ENCODE measurements around the gene TBL2.

The TBL2 gene

DNA sequence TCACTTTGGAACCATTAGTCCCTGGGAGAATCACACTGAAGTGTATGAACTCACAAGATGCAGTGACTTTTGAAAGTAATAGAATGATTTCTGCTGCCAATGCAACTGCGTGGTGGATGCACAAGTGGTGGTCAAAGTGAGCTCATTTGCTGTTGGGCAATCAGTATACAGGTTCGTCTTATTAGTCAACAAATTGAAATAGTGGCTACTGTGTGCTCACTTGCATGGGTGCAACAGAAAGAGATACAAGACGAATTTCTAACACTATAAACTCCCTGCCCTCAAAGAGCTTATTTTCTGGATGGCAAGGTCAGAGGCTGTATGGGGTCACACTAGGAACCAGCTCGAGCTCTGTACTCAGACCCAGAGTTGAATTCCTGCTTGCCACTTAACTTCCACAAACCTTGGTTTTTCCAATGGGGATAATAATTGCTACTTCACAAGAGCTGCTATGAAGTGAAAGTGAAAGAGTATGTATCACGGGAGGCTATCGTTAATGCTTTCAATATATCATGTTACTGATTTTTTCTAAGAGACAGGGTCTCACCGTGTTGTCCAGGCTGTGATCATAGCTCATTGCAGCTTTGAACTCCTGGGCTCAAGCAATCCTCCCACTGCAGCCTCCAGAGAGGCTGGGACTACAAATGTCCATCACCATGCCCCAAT is 12.6 kb downstream of the TBL2 start:
- no peak overlapping the region for H3K27ac ChIP-seq (ENCODE audit: low read length)

DNA sequence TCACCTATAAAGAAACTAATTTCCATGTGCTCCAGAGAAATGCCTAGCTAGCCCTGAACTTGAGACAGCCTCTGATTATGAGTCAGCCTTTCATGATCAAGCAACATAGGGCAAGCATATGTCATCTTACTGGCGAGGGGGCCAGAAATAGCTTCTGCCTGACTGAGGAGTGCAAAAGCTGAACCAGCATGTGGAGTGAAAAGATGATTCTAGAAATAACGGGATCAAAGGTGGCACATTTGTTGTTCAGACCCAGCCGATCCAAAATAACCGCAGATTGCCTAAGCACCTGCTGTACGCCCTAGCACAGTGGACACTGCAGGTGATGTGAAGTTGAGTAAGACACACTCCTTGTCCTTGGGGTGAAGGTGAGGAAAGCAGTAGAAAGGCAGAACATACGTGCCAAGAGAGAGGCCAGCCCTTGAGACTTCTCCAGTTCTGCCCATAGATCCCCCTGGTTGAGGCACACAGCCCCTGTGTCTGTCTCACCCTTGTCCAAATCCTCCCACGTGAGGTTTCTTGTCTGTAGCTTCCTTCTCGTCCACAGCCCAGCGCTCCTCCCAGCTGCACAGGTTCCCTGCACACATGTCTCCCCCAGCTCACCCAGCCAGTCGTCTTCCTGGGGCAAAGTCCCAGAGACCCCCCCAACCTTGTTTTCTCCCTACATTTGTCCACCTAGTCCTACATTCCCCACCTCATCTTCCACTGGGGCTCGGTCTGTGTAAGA is 18.1 kb downstream of the TBL2 start:
- Histone ChIP-seq H3K4me1 (ENCODE audit: low read length) (peaks cover 33% of the 10 kb centered on the region), H3K9me3 (ENCODE audit: insufficient read depth, low read length) (0 out of 2 replicates have a peak, but pooled peaks cover 4% of the 10 kb centered on the region), H3K79me2 (ENCODE audit: low read length) (peaks cover 18% of the 10 kb centered on the region), H3K36me3 (replicated peaks; ENCODE audit: low read depth, low read length) (no peaks in the 10 kb centered on the region), H3K27ac (ENCODE audit: low read length) (no peak overlapping the region), H4K20me1 (ENCODE audit: insufficient read depth, low read length) (peaks cover 15% of the 10 kb centered on the region), H3K4me3 (ENCODE audit: low read length) (peak overlapping the region; percentile 32), H3K4me2 (ENCODE audit: low read length) (peak overlapping the region; percentile 56), H3K27me3 (ENCODE audit: low read depth, low read length) (no peaks in the 10 kb centered on the region), H2AFZ (ENCODE audit: low read depth, low read length) (peak overlapping the region; percentile 29; the same call in 1 of the 2 replicates), H3K9ac (ENCODE audit: low read length) (no peak overlapping the region)
- TF ChIP-seq EZH2phosphoT487 (IDR thresholded peaks at IDR 0.05; ENCODE audit: low read depth): no peak
- TF ChIP-seq, protein P1, sequence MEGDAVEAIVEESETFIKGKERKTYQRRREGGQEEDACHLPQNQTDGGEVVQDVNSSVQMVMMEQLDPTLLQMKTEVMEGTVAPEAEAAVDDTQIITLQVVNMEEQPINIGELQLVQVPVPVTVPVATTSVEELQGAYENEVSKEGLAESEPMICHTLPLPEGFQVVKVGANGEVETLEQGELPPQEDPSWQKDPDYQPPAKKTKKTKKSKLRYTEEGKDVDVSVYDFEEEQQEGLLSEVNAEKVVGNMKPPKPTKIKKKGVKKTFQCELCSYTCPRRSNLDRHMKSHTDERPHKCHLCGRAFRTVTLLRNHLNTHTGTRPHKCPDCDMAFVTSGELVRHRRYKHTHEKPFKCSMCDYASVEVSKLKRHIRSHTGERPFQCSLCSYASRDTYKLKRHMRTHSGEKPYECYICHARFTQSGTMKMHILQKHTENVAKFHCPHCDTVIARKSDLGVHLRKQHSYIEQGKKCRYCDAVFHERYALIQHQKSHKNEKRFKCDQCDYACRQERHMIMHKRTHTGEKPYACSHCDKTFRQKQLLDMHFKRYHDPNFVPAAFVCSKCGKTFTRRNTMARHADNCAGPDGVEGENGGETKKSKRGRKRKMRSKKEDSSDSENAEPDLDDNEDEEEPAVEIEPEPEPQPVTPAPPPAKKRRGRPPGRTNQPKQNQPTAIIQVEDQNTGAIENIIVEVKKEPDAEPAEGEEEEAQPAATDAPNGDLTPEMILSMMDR (IDR thresholded peaks at IDR 0.05; ENCODE audit: low read depth, low read length): no peak

More for the DNA sequence above, 12.6 kb downstream of the TBL2 start:
- peaks cover 12% of the 10 kb centered on the region; the same call in 1 of the 2 replicates for H3K4me1 ChIP-seq (ENCODE audit: low read length)
- H3K9me3 ChIP-seq (ENCODE audit: insufficient read depth, low read length): 0 out of 2 replicates have a peak, but pooled peaks cover 4% of the 10 kb centered on the region
- H3K79me2 ChIP-seq (ENCODE audit: low read length): no peaks in the 10 kb centered on the region
- peak overlapping the region; percentile 49 for H3K9ac ChIP-seq (ENCODE audit: low read length)
- TF ChIP-seq, protein P1 (IDR thresholded peaks at IDR 0.05; ENCODE audit: low read depth, low read length): no peak
- no peak for TF ChIP-seq EZH2phosphoT487 (IDR thresholded peaks at IDR 0.05; ENCODE audit: low read depth)
- peak overlapping the region; percentile 67 for H2AFZ ChIP-seq (ENCODE audit: low read depth, low read length)
- H3K36me3 ChIP-seq (replicated peaks; ENCODE audit: low read depth, low read length): peaks cover 20% of the 10 kb centered on the region
- no peaks in the 10 kb centered on the region for H4K20me1 ChIP-seq (ENCODE audit: insufficient read depth, low read length)
- peak overlapping the region; percentile 69 for H3K4me3 ChIP-seq (ENCODE audit: low read length)
- no peaks in the 10 kb centered on the region for H3K27me3 ChIP-seq (ENCODE audit: low read depth, low read length)
- H3K4me2 ChIP-seq (ENCODE audit: low read length): peak overlapping the region; percentile 92

DNA sequence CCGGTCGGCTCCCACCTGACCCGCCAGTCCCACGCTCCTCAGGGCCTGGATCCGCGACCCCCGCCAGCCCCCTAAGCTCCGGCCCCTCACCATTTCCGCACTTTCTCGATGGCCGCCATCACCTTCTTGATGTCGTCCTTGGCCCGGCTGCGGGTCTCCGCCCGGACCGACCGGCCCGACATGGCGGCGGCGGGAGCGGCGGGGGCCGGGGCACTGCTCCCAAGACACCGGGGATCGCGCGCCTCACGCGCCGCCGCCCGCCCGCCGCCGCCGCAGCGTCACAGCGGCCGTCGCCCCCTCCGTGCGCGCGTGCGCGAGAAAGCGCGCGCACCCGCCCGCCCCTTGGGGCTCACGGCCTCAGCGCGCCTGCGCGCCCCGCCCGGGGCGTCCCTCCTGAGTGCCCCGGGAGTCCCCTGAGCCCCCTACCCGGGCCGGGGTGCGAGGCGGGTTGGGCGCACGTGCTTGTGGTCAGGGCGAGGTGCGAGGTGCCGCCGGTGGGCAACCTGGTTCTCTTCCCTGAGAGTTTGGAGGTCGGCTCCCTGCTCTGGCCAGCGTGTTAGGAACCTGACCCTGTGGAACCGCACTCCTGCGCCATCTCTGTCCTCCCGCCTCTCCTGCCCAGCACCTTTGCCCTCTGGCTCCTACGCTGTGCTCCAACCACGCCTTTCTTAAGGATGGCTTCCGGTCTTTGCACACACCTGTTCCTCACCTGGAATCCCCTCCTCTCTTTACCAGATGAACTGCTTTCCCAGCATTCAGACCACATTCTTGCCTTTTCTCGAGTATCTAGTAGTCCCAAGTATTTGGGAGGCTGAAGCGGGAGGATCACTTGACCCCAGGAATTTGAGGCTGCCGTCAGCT is 20.8 kb downstream of the TBL2 start, which contains the start of gene BCL7B:
TSS of gene BCL7B (minus strand) at position 294 of the 861 bp plus-strand sequence. CDS start at position 182, 112 bp downstream.
- H2AFZ ChIP-seq (ENCODE audit: low read depth, low read length): peak within 1 kb of the TSS; percentile 70; the same call in 1 of the 2 replicates
- peak within 1 kb of the TSS; percentile 99 for H3K9ac ChIP-seq (ENCODE audit: low read length)

DNA sequence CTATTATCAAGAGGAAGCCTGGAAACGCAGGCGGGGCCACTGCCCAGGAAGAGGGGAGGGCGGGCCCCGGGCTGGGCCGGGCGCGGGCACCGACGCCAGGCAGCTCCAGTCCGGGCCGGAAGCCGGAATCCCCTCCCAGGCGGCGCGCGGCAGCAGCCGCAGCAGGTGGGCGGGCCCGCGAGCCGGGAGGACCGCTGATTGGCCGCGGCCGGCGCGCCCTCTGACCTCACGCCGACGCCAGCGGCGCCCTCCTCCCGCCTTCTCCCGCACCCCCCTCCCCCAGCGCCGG is 21.3 kb downstream of the TBL2 start:
- Histone ChIP-seq H3K4me2 (ENCODE audit: low read length) (peak overlapping the region; percentile 92), H3K4me1 (ENCODE audit: low read length) (peaks cover 33% of the 10 kb centered on the region), H3K27me3 (ENCODE audit: low read depth, low read length) (no peaks in the 10 kb centered on the region), H2AFZ (ENCODE audit: low read depth, low read length) (no peak overlapping the region), H3K27ac (ENCODE audit: low read length) (peak overlapping the region; percentile 90), H3K79me2 (ENCODE audit: low read length) (peaks cover 45% of the 10 kb centered on the region), H3K36me3 (replicated peaks; ENCODE audit: low read depth, low read length) (peaks cover 4% of the 10 kb centered on the region), H3K9me3 (ENCODE audit: insufficient read depth, low read length) (no peaks in the 10 kb centered on the region), H4K20me1 (ENCODE audit: insufficient read depth, low read length) (peaks cover 19% of the 10 kb centered on the region), H3K4me3 (ENCODE audit: low read length) (peak overlapping the region; percentile 96), H3K9ac (ENCODE audit: low read length) (peak overlapping the region; percentile 99)
- TF ChIP-seq EZH2phosphoT487 (IDR thresholded peaks at IDR 0.05; ENCODE audit: low read depth): no peak
- TF ChIP-seq, protein P1 (IDR thresholded peaks at IDR 0.05; ENCODE audit: low read depth, low read length): no peak

More for the DNA sequence above, 20.8 kb downstream of the TBL2 start, which contains the start of gene BCL7B:
- Histone ChIP-seq H3K4me2 (ENCODE audit: low read length) (peak within 1 kb of the TSS; percentile 92), H3K36me3 (replicated peaks; ENCODE audit: low read depth, low read length) (peaks cover 3% of the 10 kb centered on the region), H3K27ac (ENCODE audit: low read length) (peak within 1 kb of the TSS; percentile 90), H3K27me3 (ENCODE audit: low read depth, low read length) (no peaks in the 10 kb centered on the region), H3K4me3 (ENCODE audit: low read length) (peak within 1 kb of the TSS; percentile 96), H3K9me3 (ENCODE audit: insufficient read depth, low read length) (0 out of 2 replicates have a peak, but pooled peaks cover 2% of the 10 kb centered on the region), H3K4me1 (ENCODE audit: low read length) (peaks cover 33% of the 10 kb centered on the region), H3K79me2 (ENCODE audit: low read length) (peaks cover 42% of the 10 kb centered on the region), H4K20me1 (ENCODE audit: insufficient read depth, low read length) (peaks cover 19% of the 10 kb centered on the region)
- TF ChIP-seq EZH2phosphoT487 (IDR thresholded peaks at IDR 0.05; ENCODE audit: low read depth): no peak
